ENCODE results near the gene LDHB. TPM values are rescaled to one million over a fixed set of nuclear protein-coding genes. Genes with fewer than 3 reads are reported as not detected.

Gene LDHB
- total and polyA plus RNA-seq, 10 of the 15 experiments (the other 5 are each of a cell fraction or from before 2014, with no cell fraction given): 800 to 3,692 (median 1,366) TPM

DNA sequence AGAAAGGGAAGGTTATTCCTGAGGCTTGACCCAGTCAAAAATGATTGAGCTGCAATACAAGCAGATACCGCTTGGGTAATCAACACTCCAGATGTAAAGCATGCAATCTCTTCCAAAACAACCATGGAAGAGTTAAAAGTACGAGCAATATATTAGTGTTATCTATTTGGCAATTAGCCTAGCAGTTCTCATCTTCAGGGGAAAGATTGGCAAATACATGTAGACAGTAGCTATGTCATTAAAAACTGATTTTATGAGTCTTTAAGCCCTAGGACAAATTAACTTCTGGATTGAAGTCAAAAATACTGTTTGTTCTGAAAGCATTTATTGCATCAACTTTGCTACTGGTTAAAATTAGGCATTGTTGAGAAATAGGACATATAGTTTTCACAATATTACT lies 43.7 kb downstream of the LDHB start:
- in situ Hi-C loops (cut with MboI) (no loop called here), intact Hi-C loops (cut with micrococcal nuclease; ENCODE audit: unreplicated experiment) (no loop called here)
- Histone ChIP-seq H3K27me3 (replicated peaks in 1 of 2; ENCODE audit: control insufficient read depth in 2 of 2, insufficient read depth in 2 of 2, low read length in 1 of 2) (no peaks in the 10 kb centered on the region), H4K20me1 (ENCODE audit: control insufficient read depth, insufficient read depth) (no peaks in the 10 kb centered on the region), H3K9ac (ENCODE audit: control insufficient read depth, insufficient read depth, low read length) (no peak overlapping the region), H3K4me3 (no peak overlapping the region), H3K9me3 (replicated peaks; ENCODE audit: control insufficient read depth, insufficient read depth, low read length) (no peaks in the 10 kb centered on the region), H2AFZ (ENCODE audit: control insufficient read depth, low read depth, low read length) (no peak overlapping the region), H3K4me1 (ENCODE audit: control insufficient read depth, insufficient read depth, low read length) (no peaks in the 10 kb centered on the region), H3K79me2 (ENCODE audit: control insufficient read depth, insufficient read depth, low read length) (no peaks in the 10 kb centered on the region), H3K36me3 (ENCODE audit: control insufficient read depth in 2 of 2, insufficient read depth in 2 of 2, low read length in 1 of 2) (no peaks in the 10 kb centered on the region), H3K4me2 (ENCODE audit: control insufficient read depth, insufficient read depth) (no peak overlapping the region), H3K27ac (ENCODE audit: control insufficient read depth, insufficient read depth) (no peak overlapping the region)
- RAD21 ChIA-PET (ENCODE audit: unreplicated experiment): no interaction called here
- 48% methylated on average over 2 of the region's 2 CpGs for WGBS (ENCODE audit: insufficient coverage, insufficient replicate concordance, low lambda C conversion rate, missing lambda C conversion rate)
- DNase-seq (ENCODE audit: low read depth, low spot score) (no peak), FAIRE-seq (no peak), ATAC-seq (no peak)
- SMC1A ChIA-PET (ENCODE audit: uncharacterized antibody, unreplicated experiment): interaction anchor here (0.7 to 0.8 kb wide), 2 partner anchors 21 to 67 kb away, joined by 3 read pairs; no protein-coding TSS in a partner anchor
- BruUV-seq (replicated peaks): no TSS peak
- TF ChIP-seq PAX5 (IDR thresholded peaks at IDR 0.05; ENCODE audit: borderline replicate concordance, low read depth, low read length) (no peak), EP300 (IDR thresholded peaks at IDR 0.05; ENCODE audit: borderline replicate concordance in 1 of 2, control insufficient read depth in 1 of 2, low read depth in 2 of 2, low read length in 2 of 2) (no peak), RELA (IDR thresholded peaks at IDR 0.05; ENCODE audit: borderline replicate concordance, partially characterized antibody) (no peak), ZBED1 (IDR thresholded peaks at IDR 0.05; ENCODE audit: borderline replicate concordance) (no peak), KDM1A (IDR thresholded peaks at IDR 0.05; ENCODE audit: borderline replicate concordance) (no peak), RBBP5 (conservative IDR thresholded peaks at IDR 0.05) (no peak), SUZ12 (IDR thresholded peaks at IDR 0.05; ENCODE audit: unreplicated experiment) (no peak), GATAD2B (conservative IDR thresholded peaks at IDR 0.05; ENCODE audit: low read depth) (no peak), ATF7 (IDR thresholded peaks at IDR 0.05; ENCODE audit: low read depth) (no peak), TCF3 (IDR thresholded peaks at IDR 0.05; ENCODE audit: borderline replicate concordance, insufficient read depth, low read depth, low read length) (no peak), NFIC (IDR thresholded peaks at IDR 0.05; ENCODE audit: low read depth, low read length) (no peak), CBX5 (IDR thresholded peaks at IDR 0.05; ENCODE audit: low read depth) (no peak), SIN3A (IDR thresholded peaks at IDR 0.05; ENCODE audit: low read depth, low read length) (no peak), BMI1 (IDR thresholded peaks at IDR 0.05; ENCODE audit: borderline replicate concordance) (no peak), WRNIP1 (IDR thresholded peaks at IDR 0.05; ENCODE audit: borderline replicate concordance, low read depth, low read length) (no peak), SREBF2 (IDR thresholded peaks at IDR 0.05; ENCODE audit: low read length) (no peak), ZSCAN29 (IDR thresholded peaks at IDR 0.05) (no peak)
- TF ChIP-seq, protein P1, sequence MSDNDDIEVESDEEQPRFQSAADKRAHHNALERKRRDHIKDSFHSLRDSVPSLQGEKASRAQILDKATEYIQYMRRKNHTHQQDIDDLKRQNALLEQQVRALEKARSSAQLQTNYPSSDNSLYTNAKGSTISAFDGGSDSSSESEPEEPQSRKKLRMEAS (IDR thresholded peaks at IDR 0.05; ENCODE audit: low read depth, low read length): no peak
- TF ChIP-seq, protein P2, sequence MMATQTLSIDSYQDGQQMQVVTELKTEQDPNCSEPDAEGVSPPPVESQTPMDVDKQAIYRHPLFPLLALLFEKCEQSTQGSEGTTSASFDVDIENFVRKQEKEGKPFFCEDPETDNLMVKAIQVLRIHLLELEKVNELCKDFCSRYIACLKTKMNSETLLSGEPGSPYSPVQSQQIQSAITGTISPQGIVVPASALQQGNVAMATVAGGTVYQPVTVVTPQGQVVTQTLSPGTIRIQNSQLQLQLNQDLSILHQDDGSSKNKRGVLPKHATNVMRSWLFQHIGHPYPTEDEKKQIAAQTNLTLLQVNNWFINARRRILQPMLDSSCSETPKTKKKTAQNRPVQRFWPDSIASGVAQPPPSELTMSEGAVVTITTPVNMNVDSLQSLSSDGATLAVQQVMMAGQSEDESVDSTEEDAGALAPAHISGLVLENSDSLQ (IDR thresholded peaks at IDR 0.05): no peak
- CTCF ChIA-PET: interaction anchor here (1.3 kb wide), 1 partner anchor 66 kb away, joined by 4 read pairs; no protein-coding TSS in a partner anchor
- POLR2A ChIA-PET: no interaction called here
